Measurements from ENCODE around the gene RCAN1. TPM values are rescaled to one million over a fixed set of nuclear protein-coding genes. Genes with fewer than 3 reads are reported as not detected.

Gene RCAN1
- total and polyA plus RNA-seq, 2 of the 4 experiments (the other 2 are of a cell fraction): 53.5 to 175 TPM

DNA sequence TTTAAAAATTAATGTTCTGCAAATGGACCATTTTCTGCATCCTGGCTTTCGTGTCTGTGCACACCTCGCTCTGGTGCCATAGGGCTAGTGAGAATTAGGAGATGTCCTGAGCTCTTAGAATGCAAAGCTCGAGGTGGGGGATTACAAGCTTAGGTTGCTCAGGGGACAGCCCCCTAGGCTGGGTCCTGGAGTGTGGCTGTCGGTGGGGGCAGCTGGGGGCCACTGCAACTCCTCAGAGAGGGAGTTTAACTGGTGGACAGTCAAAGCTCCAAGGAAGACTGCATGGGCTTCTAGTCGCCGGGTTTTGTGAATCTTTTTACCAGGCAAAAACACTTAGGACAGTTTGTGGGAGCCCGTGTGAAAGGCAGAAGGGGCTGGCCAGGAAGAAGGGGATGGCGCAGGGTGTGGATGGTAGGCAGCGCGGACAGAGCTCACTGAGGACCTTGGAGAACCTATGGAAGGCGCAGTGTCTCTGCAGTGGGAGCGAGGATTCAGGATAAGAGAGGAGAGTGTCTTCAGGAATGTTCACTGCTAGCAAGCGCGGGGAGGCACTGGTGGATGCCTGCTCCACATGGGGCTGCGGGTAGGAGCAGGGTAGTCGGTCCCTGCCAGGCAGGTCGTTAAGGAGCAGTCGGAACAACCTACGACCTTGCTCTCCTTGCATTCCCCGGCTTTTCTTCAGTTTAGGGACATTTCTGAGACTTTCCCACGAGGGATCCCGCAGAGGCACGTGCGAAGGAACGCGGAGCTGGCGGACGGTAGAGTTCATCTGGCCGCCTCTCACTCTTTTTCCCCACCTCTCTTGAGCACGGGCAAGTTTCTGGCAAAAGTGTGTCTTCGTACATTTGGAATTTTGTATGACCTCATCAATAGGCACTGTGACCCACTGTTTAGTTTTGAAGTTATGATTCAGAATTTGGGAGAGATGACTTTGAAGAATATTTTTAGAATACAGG is 90.0 kb downstream of the RCAN1 start (continued):
- TF ChIP-seq, protein P1, sequence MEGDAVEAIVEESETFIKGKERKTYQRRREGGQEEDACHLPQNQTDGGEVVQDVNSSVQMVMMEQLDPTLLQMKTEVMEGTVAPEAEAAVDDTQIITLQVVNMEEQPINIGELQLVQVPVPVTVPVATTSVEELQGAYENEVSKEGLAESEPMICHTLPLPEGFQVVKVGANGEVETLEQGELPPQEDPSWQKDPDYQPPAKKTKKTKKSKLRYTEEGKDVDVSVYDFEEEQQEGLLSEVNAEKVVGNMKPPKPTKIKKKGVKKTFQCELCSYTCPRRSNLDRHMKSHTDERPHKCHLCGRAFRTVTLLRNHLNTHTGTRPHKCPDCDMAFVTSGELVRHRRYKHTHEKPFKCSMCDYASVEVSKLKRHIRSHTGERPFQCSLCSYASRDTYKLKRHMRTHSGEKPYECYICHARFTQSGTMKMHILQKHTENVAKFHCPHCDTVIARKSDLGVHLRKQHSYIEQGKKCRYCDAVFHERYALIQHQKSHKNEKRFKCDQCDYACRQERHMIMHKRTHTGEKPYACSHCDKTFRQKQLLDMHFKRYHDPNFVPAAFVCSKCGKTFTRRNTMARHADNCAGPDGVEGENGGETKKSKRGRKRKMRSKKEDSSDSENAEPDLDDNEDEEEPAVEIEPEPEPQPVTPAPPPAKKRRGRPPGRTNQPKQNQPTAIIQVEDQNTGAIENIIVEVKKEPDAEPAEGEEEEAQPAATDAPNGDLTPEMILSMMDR (conservative IDR thresholded peaks at IDR 0.05; ENCODE audit: low read depth, low read length): no peak
- TF ChIP-seq RCOR1 (IDR thresholded peaks at IDR 0.05; ENCODE audit: insufficient replicate concordance, low read length): no peak
- no peak; the same call in 1 of the 2 replicates for TF ChIP-seq MAZ (IDR thresholded peaks at IDR 0.05; ENCODE audit: borderline replicate concordance, low read depth, low read length)
- TF ChIP-seq RAD21 (IDR thresholded peaks at IDR 0.05; ENCODE audit: low read length): no peak

Data from IMR-90 (cell line).